Liver (tissue), 3 donors: ENCODE measurements around the gene CBFA2T3.

Experiments used
- ATF3 ChIP-seq: IDR thresholded peaks from 2 replicates; pipeline ENCODE4 v1.6.1; 2016; ENCODE audit warnings: antibody characterized with exemption
- CTCF ChIP-seq: fragments of 150-350 bp; IDR thresholded peaks from 2 replicates; pipeline ENCODE4 v1.5.1; 2017; ENCODE audit warnings: improper control_type of control experiment, low read depth, low read length; ENCODE audit not compliant: missing input control
- GABPA ChIP-seq, 2 donors: IDR thresholded peaks in 1 of 2; conservative IDR thresholded peaks in 1 of 2; 2 replicates each; pipeline ENCODE4 v1.6.1; 2016; ENCODE audit warnings: antibody characterized with exemption in 2 of 2, mild to moderate bottlenecking in 1 of 2, moderate library complexity in 1 of 2
- MAX ChIP-seq: IDR thresholded peaks from 2 replicates; pipeline ENCODE4 v1.6.1; 2016; ENCODE audit warnings: antibody characterized with exemption
- RAD21 ChIP-seq, 2 donors: IDR thresholded peaks; 2 replicates each; pipeline ENCODE4 v1.6.1; 2016; ENCODE audit warnings: antibody characterized with exemption in 2 of 2, mild to moderate bottlenecking in 2 of 2
- REST ChIP-seq: IDR thresholded peaks from 2 replicates; pipeline ENCODE4 v1.6.1; 2016; ENCODE audit warnings: antibody characterized with exemption, mild to moderate bottlenecking
- TAF1 ChIP-seq: conservative IDR thresholded peaks from 2 replicates; pipeline ENCODE4 v1.6.1; 2016; ENCODE audit warnings: antibody characterized with exemption, mild to moderate bottlenecking
- donor health status: healthy.
- donor health status: healthy.

- TF ChIP-seq RAD21 (IDR thresholded peaks at IDR 0.05) (no peak), CTCF (no peak), GABPA (IDR thresholded peaks at IDR 0.05 in 1 of 2, conservative IDR thresholded peaks at IDR 0.05 in 1 of 2) (no peak), ATF3 (no peak), MAX (no peak), REST (no peak), TAF1 (no peak)
These were observed 99.3 kb downstream of the CBFA2T3 start for GRCh38 chr16:88877564-88878289.
